ENCODE measurements around the gene PNMA8A. TPM values are rescaled to one million over a fixed set of nuclear protein-coding genes. Genes with fewer than 3 reads are reported as not detected.

Gene PNMA8A
- total and polyA plus RNA-seq, 2 of the 13 experiments (the other 11 are each of a cell fraction or from before 2014, with no cell fraction given) = 0.13 to 0.51 TPM

DNA sequence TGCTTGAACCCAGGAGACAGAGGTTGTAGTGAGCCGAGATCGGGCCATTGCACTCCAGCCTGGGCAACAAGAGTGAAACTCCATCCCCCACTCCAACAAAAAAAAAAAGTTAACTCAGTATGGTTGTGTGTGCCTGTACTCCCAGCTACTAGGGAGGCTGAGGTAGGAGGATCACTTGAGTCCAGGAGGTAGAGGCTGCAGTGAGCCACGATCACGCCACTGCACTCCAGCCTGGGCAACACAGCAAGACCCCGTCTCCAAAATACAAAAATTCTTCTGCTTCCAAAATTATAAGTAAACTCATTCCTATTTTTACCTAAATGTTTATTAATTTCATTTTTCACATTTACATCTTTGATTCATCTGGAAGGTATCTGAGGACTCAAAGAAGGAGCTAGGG, 14.4 kb downstream of the PNMA8A start:
- no peaks in the 10 kb centered on the region for H4K20me1 ChIP-seq (ENCODE audit: insufficient read depth, low read length)
- 33% methylated on average over 5 of the region's 5 CpGs for WGBS (ENCODE audit: low lambda C conversion rate)
- H3K9ac ChIP-seq (ENCODE audit: insufficient read depth, low read depth, low read length) = no peak overlapping the region
- DNase-seq (ENCODE audit: low spot score) = no peak
- H3K4me1 ChIP-seq (ENCODE audit: insufficient read depth, low read length) = no peaks in the 10 kb centered on the region
- H3K36me3 ChIP-seq (replicated peaks in 1 of 2; ENCODE audit: control insufficient read depth in 1 of 2, insufficient read depth in 2 of 2, low read length in 2 of 2) = no peaks in the 10 kb centered on the region
- FAIRE-seq = no peak
- ChIA-PET POLR2A (no interaction called here), CTCF (ENCODE audit: low intra/inter-chr PET ratio, low total read pairs) (no interaction called here)
- no peaks in the 10 kb centered on the region for H3K79me2 ChIP-seq (ENCODE audit: insufficient read depth, low read length)
- TF ChIP-seq SRSF1 (optimal IDR thresholded peaks at IDR 0.05; ENCODE audit: low read depth, low read length) (no peak), ZNF83 (CRISPR knock-in tag; IDR thresholded peaks at IDR 0.05; ENCODE audit: borderline replicate concordance) (no peak), GPN1 (CRISPR knock-in tag; IDR thresholded peaks at IDR 0.05; ENCODE audit: borderline replicate concordance) (no peak), ZFP1 (CRISPR knock-in tag; IDR thresholded peaks at IDR 0.05) (no peak), PATZ1 (CRISPR knock-in tag; IDR thresholded peaks at IDR 0.05) (no peak), MED8 (CRISPR knock-in tag; IDR thresholded peaks at IDR 0.05; ENCODE audit: insufficient replicate concordance) (no peak), ZNF770 (CRISPR knock-in tag; IDR thresholded peaks at IDR 0.05) (no peak), ZNF33A (CRISPR knock-in tag; IDR thresholded peaks at IDR 0.05; ENCODE audit: borderline replicate concordance) (no peak), SIX1 (CRISPR knock-in tag; IDR thresholded peaks at IDR 0.05; ENCODE audit: borderline replicate concordance) (no peak), FOXJ3 (CRISPR knock-in tag; IDR thresholded peaks at IDR 0.05; ENCODE audit: borderline replicate concordance) (no peak), GLI4 (CRISPR knock-in tag; IDR thresholded peaks at IDR 0.05; ENCODE audit: borderline replicate concordance) (no peak), ATF7-NPFF (CRISPR knock-in tag; IDR thresholded peaks at IDR 0.05; ENCODE audit: low read depth) (no peak)
- H3K4me3 ChIP-seq (replicated peaks in 1 of 3; ENCODE audit: insufficient read depth in 1 of 3, low read depth in 2 of 3, low read length in 3 of 3) = no peak overlapping the region
- no peak for ATAC-seq
- H3K27ac ChIP-seq (ENCODE audit: extremely low read length, insufficient read depth, low read length) = no peak overlapping the region
- H2AFZ ChIP-seq (ENCODE audit: low read length) = no peak overlapping the region
- intact Hi-C loops (cut with micrococcal nuclease; ENCODE audit: unreplicated experiment) (no loop called here), in situ Hi-C loops (cut with HindIII; ENCODE audit: extremely low pct_ligation_motif_present, low pct_unique_long_range_greater_than_20kb) (no loop called here)
- H3K9me3 ChIP-seq (ENCODE audit: low read length) = no peaks in the 10 kb centered on the region
- BruUV-seq (replicated peaks) = no TSS peak
- H3K27me3 ChIP-seq (ENCODE audit: control insufficient read depth in 1 of 2, insufficient read depth in 2 of 2, low read length in 2 of 2) = no peaks in the 10 kb centered on the region
- H3K4me2 ChIP-seq (ENCODE audit: low read depth, low read length) = no peak overlapping the region

All from HepG2 (cell line).